Measurements from ENCODE around the gene YBX1.
"Not testable (repeated sequence)": the region's sequence is repeated elsewhere in the genome, so short reads cannot be mapped to it uniquely, and the experiment has no call there.

The YBX1 gene

GRCh38 chr1:42723511-42723910 is 41.3 kb downstream of the YBX1 start:
- no peak for TF ChIP-seq CTCF (IDR thresholded peaks at IDR 0.05; ENCODE audit: low read length, missing control alignments)
- no peak overlapping the region for H3K4me3 ChIP-seq (replicated peaks; ENCODE audit: low read depth, low read length)
- no peak for DNase-seq (ENCODE audit: low read depth)

- DNase-seq (ENCODE audit: low read depth); H3K4me3 ChIP-seq (replicated peaks; ENCODE audit: low read depth, low read length): not testable (repeated sequence)
Observed at GRCh38 chr1:42725820-42726219, 43.6 kb downstream of the YBX1 start.

- no peak for DNase-seq (ENCODE audit: low read depth)
- TF ChIP-seq CTCF (IDR thresholded peaks at IDR 0.05; ENCODE audit: low read length, missing control alignments) = no peak
- no peak overlapping the region for H3K4me3 ChIP-seq (replicated peaks; ENCODE audit: low read depth, low read length)
Observed at GRCh38 chr1:42730002-42730401, 47.8 kb downstream of the YBX1 start.

GRCh38 chr1:42730988-42731387 is 48.8 kb downstream of the YBX1 start:
- no peak for DNase-seq (ENCODE audit: low read depth)
- no peak for TF ChIP-seq CTCF (IDR thresholded peaks at IDR 0.05; ENCODE audit: low read length, missing control alignments)
- no peak overlapping the region for H3K4me3 ChIP-seq (replicated peaks; ENCODE audit: low read depth, low read length)

- H3K4me3 ChIP-seq (replicated peaks; ENCODE audit: low read depth, low read length) = no peak overlapping the region
- DNase-seq (ENCODE audit: low read depth) = no peak
- TF ChIP-seq CTCF (IDR thresholded peaks at IDR 0.05; ENCODE audit: low read length, missing control alignments) = no peak
Observed at GRCh38 chr1:42731585-42731984, 49.4 kb downstream of the YBX1 start.

GRCh38 chr1:42732126-42732680 is 50.0 kb downstream of the YBX1 start:
- peak; percentile 11 for DNase-seq (ENCODE audit: low read depth)
- H3K4me3 ChIP-seq (replicated peaks; ENCODE audit: low read depth, low read length) = no peak overlapping the region
- no peak for TF ChIP-seq CTCF (IDR thresholded peaks at IDR 0.05; ENCODE audit: low read length, missing control alignments)

- H3K4me3 ChIP-seq (replicated peaks; ENCODE audit: low read depth, low read length) = no peak overlapping the region
- no peak for DNase-seq (ENCODE audit: low read depth)
- no peak for TF ChIP-seq CTCF (IDR thresholded peaks at IDR 0.05; ENCODE audit: low read length, missing control alignments)
Observed at GRCh38 chr1:42733415-42734200, 51.4 kb downstream of the YBX1 start.
